ENCODE measurements around the gene C11orf98.

GRCh38 chr11:62678770-62679696 lies 14.0 kb upstream of the C11orf98 start, which contains the start of gene UBXN1:
- TF ChIP-seq CTCF (IDR thresholded peaks at IDR 0.05; ENCODE audit: low read length) (no peak), EZH2 (optimal IDR thresholded peaks at IDR 0.05; ENCODE audit: low read depth, low read length) (no peak), EZH2phosphoT487 (IDR thresholded peaks at IDR 0.05; ENCODE audit: low read length) (no peak)
